Mucosa of gallbladder (tissue), 1 donor: Measurements from ENCODE around the gene FMN2. TPM values are rescaled to one million over a fixed set of nuclear protein-coding genes. Genes with fewer than 3 reads are reported as not detected.

Experiments used
- DNase-seq: peaks from one replicate; pipeline ENCODE4 v3.0.0-alpha.2; 2020; ENCODE audit warnings: low spot score
- total RNA-seq: library from RNA; stranded (reverse); gene quantifications from one replicate; pipeline ENCODE4 v1.2.1, GENCODE V29; 2021
- donor health status: DM: no; HTN: no; CAD: no.

The FMN2 gene
- total RNA-seq: 3.5 TPM

DNA sequence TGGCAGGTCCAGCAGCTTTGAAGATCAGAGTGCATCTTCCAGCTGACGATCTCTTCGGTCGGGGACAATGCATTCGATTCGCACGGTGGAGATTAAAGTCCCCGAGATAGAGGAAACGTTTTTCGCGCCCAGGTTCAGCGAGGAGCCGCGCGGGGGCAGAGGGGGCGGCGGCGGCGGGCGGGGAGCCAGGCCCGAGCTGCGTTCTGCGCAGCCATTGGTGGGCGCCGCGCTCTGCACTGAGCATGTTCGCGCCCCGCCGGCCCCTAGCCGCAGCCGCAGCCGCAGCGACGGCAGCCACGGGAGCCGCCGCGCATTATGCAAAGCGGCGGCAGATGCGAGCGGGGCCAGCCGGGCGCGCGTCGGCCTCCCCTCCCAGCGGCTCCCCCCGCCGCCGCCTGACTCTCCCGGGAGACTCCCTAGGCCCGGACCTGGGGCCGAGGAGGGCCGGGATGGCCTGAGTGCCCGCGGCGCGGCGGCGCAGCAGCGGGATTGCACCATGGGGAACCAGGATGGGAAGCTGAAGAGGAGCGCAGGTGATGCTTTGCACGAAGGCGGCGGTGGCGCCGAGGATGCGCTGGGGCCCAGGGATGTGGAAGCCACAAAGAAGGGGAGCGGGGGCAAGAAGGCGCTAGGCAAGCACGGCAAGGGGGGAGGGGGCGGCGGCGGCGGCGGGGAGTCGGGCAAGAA lies at the start of gene FMN2:
FMN2 (plus strand) TSS at position 270 of the 687 bp plus-strand sequence; CDS start at position 497, 227 bp downstream.
- no peak for DNase-seq

DNA sequence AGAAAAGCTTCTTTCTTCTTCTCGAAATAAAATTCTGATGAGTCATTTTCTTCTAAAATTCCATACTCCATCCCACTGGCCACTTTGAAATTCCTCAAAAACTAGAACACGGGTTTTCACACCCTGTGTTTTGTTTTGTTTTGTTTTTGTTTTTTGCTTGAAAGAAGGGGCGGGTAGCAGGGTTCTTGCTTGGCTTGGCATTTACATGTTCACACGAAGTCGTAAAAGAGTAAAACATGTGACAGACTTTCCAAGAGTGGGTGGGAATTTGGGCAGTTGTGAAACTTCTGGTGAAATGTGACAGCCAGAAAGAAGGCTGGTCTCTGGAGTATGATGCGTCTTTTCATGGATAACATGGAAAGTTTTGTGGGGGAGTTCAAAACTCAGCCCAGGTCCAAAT lies 47.1 kb upstream of the FMN2 start:
- DNase-seq: no peak

DNA sequence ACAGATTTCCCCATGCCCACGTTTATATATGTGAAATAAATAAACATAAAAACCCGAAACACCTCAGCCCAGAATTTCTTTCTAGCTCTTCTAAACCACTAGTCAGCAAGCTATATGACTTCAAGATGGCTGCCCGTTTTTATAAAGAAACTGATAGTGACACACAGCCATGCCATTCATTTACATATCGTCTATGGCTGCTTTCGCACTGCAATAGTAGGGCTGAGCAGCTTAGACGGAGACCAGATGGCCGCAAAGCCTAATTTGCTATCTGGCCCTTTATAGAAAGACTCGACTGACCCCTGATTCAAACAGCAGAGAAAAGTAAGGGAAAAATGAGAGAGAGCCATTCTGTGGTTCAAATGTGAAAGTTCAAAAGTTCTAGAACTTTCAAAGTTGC lies 45.7 kb upstream of the FMN2 start:
- DNase-seq: no peak

DNA sequence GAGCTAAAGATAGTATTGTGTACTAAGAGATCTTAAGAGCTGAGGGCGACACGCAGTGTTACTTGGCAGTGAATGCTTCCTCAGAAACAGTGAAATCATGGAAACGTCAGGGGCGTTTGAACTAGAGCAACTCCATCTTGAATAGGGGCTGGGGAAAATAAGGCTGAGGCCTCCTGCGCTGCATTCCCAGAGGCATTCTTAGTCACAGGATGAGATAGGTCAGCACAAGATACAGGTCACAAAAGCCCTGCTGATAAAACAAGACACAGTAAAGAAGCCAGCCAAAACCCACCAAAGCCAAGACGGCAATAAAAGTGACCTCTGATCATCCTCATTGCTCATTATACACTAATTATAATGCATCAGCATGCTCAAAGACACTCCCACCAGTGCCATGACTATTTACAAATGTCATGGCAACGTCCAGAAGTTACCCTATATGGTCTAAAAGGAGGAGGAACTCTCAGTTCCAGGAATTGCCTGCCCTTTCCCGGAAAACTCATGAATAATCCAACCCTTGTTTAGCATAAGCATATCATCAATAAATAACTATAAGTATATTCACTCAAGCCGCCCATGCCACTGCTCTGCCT lies 37.5 kb upstream of the FMN2 start:
- no peak for DNase-seq

DNA sequence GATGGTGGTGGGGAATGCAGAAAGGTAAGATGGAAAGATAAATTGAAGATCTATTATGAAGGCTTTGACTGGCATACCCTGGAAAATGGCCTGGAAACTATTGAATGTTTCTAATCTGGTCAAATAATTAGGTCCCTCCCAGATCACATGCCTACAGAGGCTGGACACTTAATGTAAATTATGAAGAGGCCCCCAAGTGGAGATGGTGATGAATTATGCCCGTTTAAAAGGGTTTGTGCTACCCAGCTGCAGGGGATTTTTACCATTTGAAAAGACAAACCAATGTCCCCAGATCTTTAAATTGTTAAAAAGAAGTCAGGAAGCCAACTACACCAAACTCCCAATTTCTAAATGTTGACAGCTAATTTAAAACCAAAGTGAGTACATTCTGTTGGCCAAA lies 35.7 kb upstream of the FMN2 start:
- DNase-seq: no peak

DNA sequence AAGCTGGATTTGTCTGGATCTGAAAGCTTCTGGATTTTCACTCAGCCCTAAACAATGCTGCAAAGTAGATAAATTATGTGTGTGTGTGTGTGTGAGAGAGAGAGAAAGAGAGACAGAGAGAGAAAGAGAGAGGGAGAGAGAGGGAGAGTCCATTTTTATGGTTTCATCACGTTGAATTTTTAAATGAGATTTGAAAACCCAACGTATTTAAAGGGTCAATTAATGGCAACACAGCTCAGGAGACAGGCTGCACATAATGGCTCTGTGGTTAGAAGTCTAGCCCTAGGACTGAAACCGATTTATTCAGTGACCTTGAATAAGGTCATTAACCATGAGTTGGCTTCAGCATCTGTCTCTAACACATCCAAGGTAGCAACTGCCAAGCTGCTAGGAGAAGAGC lies 35.3 kb upstream of the FMN2 start:
- no peak for DNase-seq

DNA sequence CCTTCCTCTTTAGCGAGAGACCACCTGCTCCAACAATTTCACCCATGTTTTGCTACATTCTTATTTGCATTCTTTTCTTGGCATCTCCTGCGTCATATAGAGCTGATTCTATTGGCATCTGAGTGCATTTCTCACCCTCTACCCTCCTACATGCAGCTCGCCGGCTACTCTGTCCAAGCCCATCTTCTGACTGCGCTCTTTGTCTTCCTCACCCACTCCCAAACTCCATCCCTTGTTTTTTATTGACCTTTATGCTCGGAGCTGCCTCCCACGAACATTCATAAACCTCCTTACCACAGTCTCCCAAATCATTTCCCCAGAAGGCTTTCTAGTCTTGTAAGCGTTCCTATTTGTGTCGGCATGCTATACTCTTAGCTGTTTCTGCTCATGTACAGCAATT lies 33.6 kb upstream of the FMN2 start:
- DNase-seq: no peak

DNA sequence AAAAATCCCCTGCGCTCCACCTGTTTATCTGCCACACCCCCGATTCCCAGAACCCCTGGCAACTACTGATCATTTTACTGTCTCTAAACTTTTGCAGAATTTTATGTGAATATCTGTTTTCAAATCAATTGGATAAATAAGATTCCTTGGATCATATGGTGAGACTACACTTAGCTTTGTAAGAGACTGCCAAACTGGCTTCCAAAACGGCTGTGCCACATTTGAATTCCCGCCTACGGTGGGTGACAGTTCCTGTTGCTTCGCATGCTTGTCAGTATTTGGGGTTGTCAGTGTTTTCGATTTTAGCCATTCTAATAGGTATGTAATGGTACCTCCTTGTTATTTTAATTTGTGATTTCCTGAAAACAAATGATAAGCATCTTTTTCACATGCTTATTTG lies 22.7 kb upstream of the FMN2 start:
- DNase-seq: no peak

DNA sequence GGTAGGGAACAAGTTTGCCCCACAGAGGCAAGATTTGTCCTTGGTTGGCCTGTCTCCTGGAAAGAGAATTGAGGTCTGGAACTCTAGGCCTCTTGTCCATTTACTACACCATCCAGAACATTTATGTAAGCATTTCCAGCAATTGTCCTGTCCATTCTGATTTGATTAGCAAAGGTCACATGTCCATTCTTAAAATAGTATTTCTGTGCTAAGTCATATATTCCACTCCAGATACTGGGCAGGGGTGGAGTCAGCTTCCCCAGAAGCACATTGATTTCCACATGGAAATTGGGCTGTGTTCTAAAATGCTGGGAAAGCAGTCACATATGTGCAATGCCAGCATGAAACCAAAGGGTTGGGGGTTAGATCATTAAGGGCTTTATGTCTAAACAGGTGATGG lies 21.5 kb upstream of the FMN2 start:
- DNase-seq: no peak

DNA sequence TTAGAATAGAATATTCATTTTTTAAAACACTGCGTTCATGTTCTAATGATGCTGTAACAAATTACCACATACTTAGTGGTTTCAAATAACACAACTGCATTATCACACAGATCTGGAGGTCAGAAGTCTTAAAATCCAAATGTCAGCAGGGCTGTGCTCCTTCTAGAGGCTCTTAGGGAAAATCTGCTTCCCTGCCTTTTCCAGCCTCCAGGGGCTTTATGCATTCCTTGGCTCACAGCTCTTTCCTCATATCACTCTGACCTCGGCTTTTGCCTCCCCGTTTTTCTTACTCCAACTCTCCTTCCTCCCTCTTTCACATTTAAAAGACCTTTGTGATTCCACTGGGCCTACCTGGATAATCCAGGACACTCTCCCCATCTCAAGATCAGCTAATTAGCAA lies 18.6 kb upstream of the FMN2 start:
- DNase-seq: no peak

DNA sequence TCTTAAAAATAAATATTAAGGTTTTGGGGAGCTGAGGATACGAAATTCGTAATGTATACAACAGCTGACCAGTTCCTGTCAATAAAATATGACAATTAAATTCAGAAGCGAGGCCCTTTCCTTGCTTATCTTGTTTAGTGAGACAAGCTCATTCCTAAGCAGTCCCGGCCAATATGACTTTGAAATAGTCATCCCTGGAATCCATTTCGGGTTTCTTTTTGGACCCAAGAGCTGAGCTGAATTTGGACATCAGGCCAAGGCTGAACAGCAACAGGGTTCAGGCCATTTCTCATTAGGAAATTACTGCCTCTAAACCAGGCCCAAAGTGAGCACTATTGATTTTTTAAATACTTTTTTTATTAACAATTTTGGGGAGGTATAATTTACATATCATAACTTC lies 17.3 kb upstream of the FMN2 start:
- DNase-seq: no peak

DNA sequence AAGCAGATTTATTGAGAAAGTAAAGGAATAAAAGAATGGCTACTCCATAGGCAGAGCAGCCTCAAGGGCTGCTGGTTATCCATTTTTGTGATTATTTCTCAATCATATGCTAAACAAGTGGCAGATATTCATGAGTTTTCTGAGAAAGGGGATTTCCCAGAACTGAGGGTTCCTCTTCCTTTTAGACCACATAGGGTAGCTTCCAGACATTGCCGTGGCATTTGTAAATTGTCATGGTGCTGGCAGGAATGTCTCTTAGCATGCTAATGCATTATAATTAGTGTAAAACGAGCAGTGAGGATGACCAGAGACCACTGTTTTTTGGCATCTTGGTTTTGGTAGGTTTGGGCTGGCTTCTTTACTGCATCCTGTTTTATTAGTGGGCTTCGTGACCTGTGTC lies 16.8 kb upstream of the FMN2 start:
- DNase-seq: no peak

DNA sequence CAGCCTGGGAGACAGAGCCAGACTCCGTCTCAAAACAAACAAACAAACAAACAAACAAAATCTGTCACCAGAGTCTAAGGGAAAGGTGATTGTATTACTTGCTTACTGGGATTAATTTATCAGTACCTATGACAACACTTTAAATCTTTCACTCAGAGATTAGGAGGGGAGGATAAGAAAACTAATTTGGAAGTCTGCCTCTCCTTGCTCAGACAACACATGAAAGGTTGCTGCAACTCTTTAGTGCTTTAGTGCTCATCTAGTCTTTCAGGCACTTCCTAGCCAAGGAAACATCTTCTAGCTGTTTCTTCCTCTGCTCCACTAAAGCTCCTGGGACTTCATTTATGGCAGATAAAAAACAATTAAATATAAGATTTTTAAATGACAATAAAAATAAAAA lies 7.3 kb upstream of the FMN2 start:
- no peak for DNase-seq

DNA sequence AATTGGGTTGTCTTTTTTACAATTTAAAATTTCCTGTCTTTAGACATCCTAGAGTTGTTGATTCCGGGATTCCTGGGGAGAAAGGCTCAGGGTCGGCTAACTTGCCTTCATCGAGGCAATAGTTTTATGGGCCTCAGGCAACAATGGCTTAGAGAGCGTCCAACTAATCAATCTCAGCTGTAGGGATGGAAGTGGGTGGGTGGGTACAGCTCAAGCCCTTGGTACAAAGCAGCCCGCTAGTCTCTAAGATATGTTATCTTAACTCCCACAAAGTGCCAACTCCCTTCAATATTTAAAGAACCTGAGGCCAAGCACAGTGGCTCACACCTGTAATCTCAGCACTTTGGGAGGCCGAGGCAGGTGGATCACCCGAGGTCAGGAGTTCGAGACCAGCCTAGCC lies 6.9 kb upstream of the FMN2 start:
- no peak for DNase-seq

DNA sequence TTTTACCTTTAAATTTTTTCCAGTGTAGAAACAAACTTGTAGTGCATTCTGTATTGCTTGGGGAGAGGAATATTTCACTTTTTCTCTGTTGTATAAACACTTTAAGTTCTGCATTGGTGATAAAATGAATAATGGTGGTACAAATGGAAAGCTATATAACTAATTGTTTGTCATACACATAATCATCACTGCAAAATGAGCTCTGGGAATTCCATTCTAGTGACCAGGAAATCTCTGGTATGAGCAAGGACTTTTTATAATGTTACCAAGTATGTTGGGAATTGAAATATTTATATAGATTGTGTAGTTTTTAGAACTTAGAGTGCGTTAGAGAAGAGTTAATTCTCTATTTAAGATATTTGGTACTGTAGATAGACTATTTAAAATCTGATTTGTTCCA lies 5.0 kb upstream of the FMN2 start:
- DNase-seq: no peak

DNA sequence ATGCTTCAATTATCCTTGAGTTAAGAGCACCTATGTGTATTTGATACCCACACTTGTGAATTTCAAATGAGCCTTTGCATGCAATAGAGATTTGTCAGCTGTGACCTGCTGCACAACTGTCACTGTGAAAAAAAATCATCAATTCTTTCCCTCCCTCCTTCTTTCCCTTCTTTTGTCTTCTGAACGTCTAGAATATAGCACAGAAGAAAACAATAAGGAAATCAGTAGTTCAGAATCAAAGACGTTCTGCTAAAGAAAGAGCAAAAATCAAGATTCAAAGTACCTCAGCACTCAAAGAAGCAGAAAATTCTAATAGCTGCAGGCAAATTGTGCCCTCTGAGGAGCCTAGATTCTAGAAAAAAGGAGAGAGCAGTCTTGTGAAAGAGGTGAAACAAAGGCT lies 1.7 kb upstream of the FMN2 start:
- no peak for DNase-seq

DNA sequence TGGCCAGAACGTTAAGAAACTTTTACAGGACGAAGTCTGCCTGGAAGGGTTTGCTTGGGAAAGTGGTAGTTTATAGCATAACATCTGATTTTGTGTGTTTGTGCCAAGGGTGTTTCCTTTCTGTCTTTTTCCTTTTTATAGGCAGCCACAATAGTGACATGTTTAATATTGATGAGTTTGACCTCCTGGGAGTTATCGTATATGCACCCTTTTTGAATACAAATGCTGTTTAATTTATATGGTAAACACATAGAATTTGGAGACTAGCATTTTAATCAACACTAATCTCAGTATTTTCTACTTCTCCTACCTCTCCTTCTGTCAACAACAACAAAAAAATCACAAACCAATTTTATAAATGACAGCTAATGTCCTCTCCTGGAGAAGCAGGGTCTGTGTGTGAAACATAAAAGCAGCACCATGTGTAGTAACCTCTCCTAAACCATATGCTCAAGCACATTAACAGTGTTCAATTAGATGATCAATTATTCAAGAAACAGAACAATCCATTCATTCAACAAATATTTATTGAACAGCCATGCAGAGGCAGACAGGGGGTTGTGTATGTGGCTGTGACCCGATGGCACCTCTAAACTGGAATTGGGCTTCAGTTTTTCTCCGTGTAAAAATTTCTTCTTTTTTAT lies 604 bp upstream of the FMN2 start:
- no peak for DNase-seq

DNA sequence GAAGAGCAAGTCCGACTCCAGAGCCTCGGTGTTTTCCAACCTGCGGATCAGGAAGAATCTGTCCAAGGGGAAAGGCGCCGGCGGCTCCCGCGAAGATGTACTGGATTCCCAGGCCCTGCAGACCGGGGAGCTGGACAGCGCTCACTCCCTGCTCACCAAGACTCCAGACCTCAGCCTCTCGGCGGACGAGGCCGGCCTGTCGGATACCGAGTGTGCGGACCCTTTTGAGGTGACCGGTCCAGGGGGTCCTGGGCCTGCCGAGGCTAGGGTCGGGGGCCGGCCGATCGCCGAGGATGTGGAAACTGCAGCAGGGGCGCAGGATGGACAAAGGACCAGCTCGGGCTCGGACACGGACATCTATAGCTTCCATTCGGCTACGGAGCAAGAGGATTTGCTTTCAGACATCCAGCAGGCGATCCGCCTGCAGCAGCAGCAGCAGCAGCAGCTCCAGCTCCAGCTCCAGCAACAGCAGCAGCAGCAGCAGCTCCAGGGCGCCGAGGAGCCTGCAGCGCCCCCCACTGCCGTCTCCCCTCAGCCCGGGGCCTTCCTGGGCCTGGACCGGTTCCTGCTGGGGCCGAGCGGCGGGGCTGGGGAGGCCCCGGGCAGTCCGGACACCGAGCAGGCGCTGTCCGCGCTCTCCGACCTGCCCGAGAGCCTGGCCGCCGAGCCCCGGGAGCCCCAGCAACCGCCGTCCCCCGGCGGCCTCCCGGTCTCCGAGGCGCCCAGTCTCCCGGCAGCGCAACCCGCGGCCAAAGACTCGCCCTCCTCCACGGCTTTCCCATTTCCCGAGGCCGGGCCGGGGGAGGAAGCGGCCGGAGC lies 827 bp downstream of the FMN2 start:
- DNase-seq: no peak

DNA sequence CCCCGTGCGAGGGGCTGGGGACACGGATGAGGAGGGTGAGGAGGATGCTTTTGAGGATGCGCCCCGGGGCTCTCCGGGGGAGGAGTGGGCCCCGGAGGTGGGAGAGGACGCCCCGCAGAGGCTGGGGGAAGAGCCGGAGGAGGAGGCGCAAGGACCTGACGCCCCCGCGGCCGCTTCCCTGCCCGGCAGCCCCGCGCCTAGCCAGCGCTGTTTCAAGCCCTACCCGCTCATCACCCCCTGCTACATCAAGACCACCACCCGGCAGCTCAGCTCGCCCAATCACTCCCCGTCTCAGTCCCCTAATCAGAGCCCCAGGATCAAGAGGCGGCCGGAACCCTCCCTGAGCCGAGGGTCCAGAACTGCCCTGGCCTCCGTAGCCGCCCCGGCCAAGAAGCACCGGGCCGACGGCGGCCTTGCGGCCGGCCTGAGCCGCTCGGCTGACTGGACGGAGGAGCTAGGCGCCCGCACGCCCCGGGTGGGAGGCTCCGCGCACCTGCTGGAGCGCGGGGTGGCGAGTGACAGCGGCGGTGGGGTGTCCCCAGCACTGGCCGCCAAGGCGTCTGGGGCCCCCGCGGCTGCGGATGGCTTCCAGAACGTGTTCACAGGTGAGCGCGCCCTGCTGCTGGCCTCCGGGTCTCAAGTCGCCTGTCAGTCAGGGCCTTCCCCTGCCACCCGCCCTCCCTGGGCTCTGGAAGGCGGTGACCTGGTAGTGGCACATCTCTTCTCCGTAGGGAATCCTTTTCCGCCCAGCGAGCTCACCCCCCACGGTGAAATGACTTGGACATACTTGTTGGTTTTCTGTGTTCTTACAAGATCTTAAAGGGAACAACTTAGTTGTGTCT lies 1.7 kb downstream of the FMN2 start:
- no peak for DNase-seq

DNA sequence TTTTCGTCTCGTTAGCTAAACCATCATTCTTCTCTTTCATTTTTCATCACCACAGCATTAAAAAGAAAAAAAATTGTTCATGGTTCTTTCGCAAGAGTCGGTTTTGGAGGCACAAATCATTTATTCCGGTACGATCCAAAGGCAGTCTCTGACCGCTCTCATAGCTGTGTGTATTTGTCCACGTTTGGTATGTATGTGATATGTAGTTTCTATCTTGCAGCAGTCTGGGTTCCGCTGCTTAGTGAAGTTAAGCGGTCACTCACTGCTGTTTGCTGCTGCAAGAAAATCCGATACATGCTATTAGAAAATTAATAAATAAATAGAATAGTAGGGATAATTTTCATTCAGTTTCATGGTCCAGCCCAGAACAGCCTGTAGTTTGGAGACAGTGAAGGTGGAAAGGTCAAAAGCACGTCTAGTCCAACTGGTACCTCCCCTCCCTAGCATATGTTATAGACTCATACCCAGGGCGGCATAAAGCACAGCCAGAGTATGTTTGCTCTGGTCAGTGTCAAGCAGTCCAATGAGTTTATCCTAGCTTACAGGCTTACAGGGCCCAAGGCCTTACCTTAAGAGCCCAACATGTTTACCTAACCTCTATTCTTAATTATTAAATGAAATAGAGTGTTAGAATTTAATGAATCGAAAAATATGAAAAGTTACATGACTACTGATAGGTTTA lies 2.5 kb downstream of the FMN2 start:
- DNase-seq: no peak

DNA sequence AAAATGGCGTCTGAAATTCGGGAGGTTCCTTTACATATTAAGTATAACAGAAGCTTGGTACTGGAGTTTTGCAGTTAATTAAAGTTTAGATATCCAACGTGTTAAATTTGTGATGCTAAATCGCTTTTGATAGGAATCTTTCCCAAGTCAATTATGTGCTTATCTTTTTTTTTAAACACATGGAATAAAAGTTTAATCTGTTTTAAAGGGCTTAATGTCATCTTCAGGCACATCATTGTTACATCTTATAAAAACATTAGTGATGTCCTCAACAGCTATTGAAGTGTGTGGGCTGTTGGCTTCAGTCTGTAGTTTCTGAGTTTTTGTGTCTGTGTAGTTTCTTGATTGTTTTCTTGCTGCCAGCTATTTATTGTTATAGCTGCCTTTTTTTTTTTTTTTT lies 5.3 kb downstream of the FMN2 start:
- no peak for DNase-seq
